ENCODE results near the gene ADCY3.
A peak's percentile ranks its signal among the peaks of the same experiment; 100 is the strongest.

The ADCY3 gene

DNA sequence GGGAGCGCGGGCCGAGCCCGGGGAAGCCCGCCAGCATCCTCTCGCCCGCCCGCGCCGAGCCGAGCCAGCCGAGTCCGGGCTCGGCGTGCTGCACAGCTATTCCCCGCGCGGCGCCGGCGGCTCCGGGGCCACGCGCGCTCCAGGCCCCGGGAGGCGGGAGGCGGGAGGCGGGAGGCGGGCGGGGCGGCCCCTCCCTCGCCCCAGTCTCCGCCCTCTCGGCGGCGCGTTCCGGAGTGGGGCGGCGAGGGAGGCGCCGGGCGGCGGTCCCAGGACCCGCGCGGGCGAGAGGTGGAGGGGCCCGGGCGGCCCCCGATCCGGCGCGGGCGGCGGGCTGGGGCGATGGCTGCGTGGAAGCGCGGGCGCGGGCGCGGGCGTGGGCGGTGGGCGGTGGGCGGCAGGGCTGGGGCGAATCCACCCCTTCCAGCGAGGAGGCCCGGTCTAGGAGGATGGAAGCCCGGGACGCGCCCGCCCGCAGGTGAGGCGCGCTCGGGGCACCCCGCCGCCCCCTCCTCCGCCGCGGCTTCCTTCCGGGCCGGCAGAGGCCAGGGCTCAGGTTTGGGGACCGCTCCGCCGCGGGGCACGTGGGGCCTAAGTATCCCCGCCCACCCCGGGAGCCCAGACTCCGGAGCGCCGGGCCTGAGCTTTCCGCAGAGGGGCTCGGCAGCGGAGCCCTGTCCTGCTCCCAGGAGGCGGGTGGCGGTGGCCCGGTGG is at the start of gene ADCY3:
ADCY3 (minus strand) TSS at position 140 of the 711 bp plus-strand sequence. CDS start 1,250 bp downstream, outside the sequence.
- peak; percentile 27 for DNase-seq (ENCODE audit: low read depth, low spot score)

DNA sequence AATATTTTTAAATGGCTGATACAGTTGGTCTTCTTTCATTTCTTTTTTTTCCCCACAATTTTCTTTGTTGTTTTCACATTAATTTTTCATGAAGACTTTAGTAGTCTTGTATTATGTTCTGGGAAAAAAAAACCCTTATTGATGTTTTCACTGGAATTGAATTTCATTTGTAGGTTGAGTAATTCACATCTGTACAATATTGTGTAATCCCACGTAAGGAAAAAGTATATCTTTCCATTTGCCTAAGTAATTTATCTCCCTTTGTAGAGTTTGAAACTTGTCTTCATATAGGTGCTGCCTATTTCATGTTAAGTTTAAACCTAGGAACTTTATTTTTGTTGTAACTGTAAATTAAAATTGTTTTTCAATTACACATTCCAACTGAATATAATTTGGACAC is 49.7 kb upstream of the ADCY3 start:
- DNase-seq (ENCODE audit: low read depth, low spot score), result no peak

DNA sequence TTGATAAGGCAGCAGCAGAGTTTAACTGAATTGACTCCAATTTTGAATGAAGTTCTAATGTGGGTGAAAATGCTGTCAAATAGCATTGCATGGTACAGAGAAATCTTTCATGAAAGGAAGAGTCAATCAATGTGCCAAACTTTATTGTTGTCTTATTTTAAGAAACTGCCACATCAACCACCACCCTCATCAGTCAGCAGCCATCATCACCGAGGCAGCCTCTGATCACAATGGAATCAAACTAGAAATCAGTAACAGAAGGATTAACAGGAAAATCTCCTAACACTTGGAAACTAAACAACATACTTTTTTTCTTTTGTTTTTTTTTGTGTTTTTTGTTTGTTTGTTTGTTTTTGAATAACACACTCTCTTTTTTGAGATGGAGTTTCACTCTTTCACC is 41.9 kb upstream of the ADCY3 start:
- no peak for DNase-seq (ENCODE audit: low read depth, low spot score)

DNA sequence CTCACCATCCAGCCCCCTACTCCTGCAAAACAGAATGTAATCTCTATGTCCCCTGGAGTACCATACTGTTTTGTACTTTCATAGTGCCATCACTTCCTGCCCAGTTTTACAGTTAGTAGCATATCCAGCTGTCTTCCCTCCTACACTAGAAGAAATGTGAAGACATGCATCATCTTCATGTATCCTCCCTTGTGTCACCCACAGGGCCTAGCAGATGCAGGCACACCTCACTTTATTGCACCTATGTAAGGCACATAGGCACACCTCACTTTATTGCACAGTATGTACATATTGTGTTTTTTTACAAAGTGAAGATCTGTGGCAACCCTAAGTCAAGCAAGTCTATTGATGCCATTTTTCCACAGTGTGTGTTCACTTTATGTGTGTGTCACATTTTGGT is 39.7 kb upstream of the ADCY3 start:
- DNase-seq (ENCODE audit: low read depth, low spot score), result no peak

DNA sequence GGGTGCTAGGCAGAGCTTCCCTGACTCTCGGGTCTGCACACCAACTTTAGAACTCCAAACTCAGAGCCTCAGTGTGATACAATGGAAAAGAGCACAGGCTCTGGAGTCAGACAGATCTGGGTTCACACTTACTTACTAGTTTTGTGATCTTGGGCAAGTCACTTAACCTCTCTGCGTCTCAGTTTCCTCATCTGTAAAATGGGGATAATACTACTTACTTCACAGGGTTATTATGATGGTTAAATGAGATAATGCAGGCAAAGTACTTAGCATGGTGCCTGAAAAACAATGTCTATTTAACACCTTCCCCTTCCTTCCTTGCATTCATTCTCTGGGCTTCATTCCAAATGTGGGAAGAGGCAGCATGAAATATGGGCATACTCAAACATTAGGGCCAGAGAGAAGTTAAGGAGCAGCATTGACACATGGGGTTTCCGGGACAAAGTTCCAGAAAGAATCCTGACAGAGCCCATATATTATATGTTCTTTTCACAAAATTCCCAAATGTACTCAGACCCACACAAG is 38.4 kb upstream of the ADCY3 start:
- no peak for DNase-seq (ENCODE audit: low read depth, low spot score)

DNA sequence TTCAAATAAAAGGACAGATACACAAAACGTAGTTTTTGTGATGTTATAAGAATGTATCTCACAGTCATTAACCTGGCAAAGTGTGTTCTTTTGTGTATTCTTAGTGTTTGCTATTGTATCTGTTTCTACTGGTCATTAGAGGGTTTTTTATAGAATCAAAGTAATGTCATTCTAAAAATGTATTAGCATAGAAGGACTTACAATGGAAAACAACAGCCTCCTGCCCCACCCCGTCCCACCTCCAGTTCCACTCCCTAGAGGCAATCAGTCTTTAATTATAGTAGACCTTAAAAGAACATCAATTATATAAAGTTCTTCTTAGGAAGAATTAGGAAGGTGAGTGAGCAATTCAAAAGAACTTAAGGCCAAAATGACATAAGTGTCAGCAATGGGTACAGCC is 37.9 kb upstream of the ADCY3 start:
- no peak for DNase-seq (ENCODE audit: low read depth, low spot score)

DNA sequence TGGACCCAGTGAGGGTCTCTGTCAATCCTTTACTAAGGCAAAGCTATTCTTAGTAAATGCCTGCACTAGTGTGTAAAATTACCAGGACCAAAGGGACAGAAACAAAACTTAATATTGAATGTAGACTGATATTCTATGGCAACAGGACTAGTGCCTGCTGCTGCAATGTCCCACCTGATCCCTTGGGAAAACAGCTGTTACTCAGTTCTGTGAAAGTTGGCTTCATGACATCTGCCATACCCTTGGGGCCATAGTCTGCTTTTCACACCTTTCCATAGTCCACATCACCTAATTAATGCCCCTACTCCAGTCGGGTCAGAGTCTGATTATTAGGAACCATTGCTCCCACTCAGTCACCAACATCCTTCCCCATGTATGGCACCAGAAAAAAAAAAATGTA is 37.2 kb upstream of the ADCY3 start:
- DNase-seq (ENCODE audit: low read depth, low spot score), result no peak

DNA sequence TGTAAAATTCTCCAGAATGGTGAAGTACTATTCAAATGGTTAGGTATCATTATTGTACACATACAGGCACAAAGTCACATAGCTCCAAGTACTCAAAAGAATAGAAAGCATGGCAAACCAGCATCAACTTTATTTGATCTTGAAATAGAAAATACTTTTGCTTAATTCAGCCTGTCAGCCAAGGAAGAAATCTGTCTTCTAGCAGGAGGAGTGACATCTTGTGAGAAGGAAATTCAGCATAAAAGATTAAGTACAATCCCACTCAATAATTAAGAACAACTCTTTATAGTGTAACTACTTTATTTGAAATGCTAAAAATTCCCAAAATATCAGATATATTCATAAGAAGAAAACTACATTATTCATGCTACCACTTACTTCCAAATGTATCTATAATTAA is 35.9 kb upstream of the ADCY3 start:
- DNase-seq (ENCODE audit: low read depth, low spot score), result no peak

DNA sequence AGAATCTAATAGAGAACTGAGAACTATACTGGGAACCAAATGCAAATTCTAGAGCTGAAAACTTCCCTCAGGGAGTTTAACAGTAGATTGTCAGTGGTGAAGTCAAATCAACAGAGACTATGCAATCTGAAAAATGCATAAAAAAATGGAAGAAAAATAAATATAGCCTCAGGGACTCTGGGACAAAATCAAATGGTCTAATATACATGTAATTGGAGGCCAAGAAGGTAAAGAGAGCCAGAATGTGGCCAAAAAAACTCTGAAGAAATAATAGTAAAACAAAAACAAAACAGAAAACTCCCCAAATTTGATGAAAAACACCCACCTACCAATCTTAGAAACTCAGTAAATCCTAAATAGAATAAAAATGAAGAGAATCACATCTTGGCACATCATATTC is 35.2 kb upstream of the ADCY3 start:
- no peak for DNase-seq (ENCODE audit: low read depth, low spot score)

DNA sequence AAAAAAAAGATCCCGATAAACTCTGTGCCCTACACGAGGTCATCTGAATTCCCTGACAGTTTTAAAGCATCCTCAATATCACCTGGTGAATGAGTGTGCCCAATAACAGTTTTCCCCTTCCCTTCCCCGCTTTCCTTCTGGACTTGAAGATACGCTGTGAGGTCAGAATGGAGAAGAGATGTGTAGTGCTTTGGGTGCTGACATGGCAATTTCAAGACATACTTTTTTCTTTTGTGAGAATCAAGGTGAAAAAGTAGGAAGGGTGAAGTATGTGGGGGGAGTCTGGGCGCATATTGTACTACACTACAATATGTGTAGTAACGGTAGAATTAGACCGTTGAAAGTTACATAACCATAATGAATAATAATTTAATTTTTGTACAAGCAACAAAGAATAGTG is 30.1 kb upstream of the ADCY3 start:
- DNase-seq (ENCODE audit: low read depth, low spot score), result no peak

DNA sequence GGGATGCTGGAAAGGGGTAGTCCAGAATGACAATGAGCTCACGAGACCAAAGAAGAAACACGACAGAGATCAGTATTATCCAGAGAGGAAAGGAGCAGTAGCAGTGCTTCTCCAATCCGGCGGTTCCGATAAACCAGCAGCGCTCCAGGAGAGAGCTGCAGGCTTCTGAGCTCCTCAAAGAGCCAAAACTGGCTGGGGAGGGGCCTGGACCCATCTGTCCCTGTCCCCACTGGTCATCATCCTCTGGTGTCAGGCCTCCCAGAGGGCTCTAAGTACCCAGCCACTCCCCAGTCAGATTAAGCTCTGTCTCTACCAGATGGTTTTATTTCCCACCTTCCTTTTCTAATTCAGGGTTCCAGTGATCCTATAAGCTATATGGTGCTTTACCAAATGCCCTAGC is 28.5 kb upstream of the ADCY3 start:
- DNase-seq (ENCODE audit: low read depth, low spot score), result no peak

DNA sequence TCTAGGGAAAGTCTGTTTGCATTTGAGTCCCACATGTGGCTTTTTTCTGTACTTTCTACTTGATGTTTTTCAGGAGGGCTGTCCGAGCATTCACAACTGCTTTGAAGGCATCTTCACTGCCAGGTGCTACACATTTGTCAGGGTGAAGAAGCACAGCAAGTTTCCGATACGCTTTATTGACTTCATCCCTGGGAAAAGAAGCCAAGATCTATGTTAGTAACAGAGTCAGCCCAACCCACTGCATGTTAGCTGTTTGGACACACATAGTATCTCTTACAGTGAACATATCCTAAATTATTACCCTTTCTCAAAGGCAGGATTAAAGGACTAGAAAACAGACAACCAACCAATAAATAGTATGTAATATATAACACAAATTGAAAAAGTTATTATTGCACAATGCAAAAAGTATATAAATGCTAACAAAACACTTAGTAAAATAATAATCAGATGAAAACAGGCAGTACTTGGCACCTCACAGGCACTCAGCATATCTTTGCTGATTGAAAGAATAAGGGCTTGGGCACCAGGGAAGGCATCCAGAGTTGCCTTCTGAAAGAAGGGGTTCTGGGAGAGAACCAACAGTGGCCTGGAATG is 27.6 kb upstream of the ADCY3 start:
- DNase-seq (ENCODE audit: low read depth, low spot score), result no peak

DNA sequence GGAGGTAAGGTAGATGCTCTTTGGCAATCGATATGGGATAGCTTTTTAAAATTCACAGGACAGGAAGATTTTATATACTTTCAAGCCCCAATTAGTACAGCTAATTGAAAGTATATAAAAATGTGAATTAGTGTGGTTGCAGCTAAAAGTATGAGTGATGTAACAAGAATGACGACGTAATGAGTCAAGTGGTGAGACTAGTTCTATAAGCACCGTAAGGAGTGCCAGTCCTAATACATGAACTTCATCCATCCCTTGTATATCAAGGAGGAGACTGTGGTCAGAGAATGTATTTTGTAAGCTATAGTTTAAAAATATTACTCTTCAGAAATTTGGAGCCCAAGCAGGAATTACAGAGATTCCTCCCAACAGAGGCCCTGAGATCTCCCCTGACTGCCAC is 25.9 kb upstream of the ADCY3 start:
- no peak for DNase-seq (ENCODE audit: low read depth, low spot score)

DNA sequence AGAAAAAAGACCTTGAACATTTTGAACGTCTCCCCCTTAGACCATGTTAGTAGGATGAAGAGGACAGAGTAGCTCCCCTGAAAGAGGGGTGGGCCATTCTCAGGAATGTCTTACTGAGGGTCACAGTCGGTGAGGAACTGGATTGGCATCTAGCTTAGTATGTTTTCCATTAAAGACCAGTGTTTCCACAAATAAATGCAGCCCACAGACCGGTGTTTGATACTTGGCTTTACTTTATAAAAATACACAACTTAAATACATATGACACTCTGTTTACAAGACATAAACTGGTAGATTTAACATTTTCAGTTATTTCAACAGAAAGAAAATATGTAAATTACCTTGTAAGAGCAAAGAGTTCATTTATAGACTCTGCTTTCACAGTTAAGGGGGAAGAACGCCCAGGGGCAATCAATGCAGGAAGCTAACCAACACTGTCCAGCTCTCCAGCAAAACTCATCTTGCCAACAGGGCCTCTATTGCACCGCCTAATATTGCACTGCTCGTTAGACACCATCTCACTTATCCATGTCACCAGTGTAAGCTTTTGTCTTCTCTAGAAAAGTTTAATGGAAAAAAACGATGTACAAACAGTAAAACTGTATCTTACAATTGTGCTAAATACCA is 23.5 kb upstream of the ADCY3 start:
- no peak for DNase-seq (ENCODE audit: low read depth, low spot score)

DNA sequence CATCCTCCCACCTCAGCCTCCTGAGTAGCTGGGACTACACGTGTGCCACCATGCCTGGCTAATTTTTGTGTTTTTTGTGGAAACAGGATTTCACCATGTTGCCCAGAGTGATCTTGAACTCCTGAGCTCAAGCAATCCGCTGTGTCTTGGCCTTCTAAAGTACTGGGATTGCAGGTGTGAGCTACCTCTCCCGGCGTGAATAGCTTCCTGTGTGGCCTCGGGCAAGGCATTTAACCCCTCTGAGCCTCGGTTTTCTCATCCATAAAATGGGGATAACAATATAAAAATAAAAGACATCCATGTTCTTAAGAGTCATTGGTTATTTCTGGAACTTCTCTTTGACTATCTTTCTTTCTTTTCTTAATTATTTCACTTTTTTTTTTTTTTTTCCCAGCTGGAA is 19.3 kb upstream of the ADCY3 start:
- DNase-seq (ENCODE audit: low read depth, low spot score), result no peak

DNA sequence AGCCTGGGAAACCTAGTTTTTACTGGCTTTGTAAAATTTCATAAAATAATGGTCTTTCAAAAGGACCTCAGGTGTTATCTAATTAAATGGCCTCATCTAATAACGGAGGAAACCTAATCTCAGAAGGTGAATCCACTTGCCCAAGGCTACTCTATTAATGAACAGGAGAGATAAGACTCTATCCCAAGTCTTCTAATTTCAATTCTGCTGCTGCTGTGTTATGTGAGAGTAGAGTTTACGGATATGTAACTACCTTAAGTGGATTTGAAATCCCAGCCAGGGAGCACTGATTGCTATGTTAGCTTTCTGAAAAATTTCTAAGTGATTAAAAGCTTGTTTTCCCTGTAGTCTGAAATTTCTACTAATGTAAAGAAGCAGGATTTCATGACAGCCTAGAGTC is 17.2 kb upstream of the ADCY3 start:
- no peak for DNase-seq (ENCODE audit: low read depth, low spot score)

DNA sequence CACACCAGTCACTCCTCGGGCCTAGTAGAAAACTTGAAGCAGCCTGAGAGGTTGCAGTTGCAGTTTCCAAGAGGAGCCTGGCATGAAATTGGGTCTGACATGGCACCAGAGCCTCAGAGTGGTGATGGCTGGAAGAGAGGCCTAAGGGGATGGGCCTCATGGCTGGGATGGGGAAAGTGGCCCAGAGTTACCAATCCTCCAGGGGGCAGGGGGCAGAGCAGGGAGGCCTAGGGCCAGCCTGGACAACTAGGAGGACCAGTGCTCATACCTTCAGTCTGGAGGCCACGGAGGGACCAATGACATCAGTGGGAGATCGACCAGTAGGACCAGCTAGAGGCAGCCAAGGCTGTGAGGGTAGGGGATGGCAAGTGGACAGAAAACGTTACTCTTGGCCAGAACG is 15.1 kb upstream of the ADCY3 start:
- DNase-seq (ENCODE audit: low read depth, low spot score), result no peak

DNA sequence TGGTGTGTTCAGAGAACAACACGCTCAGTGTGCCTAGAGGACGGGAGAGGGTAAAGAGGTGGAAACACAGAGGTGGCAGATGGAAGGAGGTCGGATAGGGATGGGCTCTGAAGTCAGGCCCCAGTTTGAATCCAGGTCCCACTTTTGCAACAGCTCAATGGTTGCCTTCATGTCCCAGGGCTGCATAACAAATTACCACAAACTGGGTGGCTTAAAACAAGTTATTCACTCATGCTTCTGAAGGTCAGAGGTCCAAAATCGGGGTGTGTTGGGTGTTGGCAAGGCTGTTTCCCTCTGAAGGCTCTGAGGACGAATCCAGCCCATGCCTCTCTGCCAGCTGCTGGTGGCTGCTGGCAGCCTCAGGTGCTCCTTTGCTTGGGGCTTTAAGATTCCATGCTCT is 12.7 kb upstream of the ADCY3 start:
- DNase-seq (ENCODE audit: low read depth, low spot score), result no peak

DNA sequence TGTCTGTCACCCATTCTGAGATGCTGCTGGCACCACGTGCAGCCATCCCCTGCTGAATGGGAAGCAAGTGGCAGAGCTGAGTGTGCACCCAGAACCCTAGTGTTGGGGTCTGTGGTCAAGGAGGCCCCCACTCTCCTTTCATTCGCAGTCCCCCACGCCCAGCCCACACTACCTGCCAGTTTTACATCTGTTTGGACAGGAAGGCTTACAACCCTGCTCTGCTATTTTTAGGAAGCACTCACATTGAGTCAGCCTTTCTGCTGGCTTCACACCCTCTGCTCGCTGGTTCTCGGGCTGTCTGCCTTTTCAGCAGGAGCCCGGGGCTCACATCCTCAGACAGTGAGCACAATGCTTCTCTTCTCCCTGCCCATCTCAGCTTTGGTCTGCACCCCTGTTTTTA is 10.7 kb upstream of the ADCY3 start:
- no peak for DNase-seq (ENCODE audit: low read depth, low spot score)

DNA sequence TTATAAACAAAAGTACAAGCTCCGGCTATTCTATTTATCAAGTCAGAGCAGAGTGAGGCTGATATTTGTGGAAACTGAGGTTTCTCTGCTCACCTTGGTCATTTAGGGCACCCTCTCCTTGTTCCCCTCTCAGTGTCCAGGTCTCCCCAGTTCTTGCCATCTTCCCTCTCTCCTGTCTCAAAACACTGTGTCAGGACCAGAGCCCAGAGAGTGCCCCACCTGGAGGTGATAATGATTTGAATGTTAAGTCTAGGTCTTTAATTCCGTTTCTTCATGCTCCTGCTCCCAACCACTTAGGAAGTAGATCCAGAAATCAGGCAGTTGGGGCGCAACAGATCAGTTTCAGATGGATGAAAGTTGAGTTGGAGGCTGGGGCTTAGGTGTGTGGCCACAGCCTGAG is 9.2 kb upstream of the ADCY3 start:
- DNase-seq (ENCODE audit: low read depth, low spot score), result no peak

DNA sequence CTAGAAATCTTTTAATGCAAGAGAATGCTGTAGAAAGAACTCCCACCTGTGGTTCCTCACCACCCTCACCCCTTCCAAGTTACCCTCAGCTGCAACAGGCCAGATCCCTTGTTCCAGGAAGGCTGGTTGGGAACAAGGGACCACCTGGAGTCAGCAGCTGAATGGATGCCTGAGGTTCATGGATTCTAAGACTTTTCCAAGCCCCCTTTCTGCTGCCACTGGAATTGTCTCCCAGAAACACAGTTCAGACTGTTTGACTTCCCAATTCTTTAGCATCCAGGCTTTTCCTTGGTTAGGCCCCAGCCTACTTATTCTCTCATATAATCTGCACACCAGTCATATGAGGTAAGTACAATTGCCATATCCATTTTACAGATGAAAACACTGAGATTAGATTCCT is 8.0 kb upstream of the ADCY3 start:
- no peak for DNase-seq (ENCODE audit: low read depth, low spot score)

DNA sequence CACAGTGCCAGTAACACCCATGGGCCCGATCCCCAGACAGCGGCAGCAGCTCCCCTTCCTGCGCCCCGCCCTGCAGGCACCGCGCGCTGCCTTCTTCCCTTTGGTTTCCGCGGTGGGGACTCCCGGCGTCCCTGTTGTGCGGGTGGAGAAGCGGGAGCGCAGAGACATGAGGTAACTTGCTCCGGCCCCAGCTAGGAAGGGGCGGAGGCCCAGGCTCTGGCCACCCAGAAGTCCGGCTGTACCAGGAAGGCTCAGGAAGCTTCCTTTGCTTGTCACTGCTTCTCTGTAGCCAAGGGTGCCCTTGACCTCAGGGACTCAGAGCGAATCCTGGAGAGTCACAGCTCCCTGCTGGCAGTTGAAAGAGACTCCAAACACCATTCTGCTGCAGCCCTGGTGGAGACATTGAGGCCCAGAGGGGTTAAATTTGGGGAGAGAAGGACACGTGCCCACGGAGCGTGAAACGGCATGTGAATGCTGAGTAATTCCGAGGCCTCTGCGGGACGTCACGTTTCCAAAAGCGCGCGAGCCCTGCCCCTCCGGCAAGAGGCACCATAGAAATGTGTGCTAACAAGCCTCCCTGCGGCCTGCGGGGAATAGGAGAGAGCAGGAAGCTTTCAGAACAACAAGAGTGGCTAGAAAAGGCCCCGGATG is 6.7 kb upstream of the ADCY3 start:
- no peak for DNase-seq (ENCODE audit: low read depth, low spot score)

DNA sequence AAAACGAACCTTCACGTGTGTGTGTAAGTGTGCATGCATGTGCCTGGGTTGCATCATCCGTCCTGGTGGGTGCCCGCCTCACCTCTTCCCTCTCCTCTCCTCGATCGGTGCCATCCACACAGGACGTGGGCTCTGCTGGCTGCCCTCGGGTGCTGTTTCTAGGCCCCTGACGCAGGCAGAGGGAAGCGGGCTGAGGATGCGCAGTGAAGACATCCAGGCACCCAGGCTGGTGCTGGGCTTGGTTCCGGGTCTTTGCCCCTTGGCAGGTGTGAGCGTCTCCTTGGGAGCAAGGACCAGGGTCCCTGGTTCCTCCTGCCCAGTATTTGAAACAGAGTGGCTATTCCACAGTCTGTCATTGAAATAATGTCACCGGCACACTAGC is 6.2 kb upstream of the ADCY3 start:
- no peak for DNase-seq (ENCODE audit: low read depth, low spot score)
